GM12892 (cell line): Measurements from ENCODE around the gene PALM2AKAP2.

Experiments
- POLR2A ChIP-seq: IDR thresholded peaks from 2 replicates; pipeline ENCODE4 v1.6.1; 2011; ENCODE audit warnings: low read depth, low read length, control low read depth
- TAF1 ChIP-seq: IDR thresholded peaks from 2 replicates; pipeline ENCODE4 v1.6.1; 2011; ENCODE audit warnings: low read depth, mild to moderate bottlenecking, control low read depth, low read length, borderline replicate concordance

DNA sequence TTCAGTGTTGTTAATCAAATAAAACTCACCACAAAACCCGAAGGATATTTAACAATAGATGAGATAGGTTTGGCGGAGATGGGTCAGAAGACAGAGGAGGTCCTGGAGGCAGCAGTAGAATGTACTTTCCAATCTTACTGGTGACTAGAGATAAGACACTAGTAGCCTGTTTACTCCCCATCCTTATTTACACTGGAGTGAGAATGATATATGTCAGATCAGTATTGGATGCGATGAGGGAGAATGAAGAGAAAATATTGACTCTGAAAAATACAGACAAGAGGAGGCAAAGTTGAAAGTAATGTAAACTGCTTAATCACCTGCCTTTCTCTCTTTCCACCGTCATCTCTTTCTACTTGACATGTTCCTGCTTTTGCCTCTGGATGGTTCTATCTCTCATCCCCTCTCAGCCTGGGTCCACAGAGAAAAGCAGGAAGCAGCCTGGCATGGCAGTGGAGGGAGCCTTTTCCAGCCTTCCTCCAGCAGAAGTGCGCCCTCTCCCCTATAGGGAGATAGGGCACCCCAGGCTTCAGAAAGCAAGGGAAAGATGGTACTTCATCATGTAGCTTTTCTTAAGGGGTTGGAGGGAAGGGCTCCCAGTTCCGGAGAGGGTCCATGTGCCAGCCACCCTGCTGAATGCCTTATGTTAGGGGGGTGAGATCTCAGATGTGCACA, 11.1 kb downstream of the PALM2AKAP2 start:
- no peak for TF ChIP-seq POLR2A
- TF ChIP-seq TAF1 = no peak
